Stimulated activated CD4-positive, alpha-beta T cell treated with anti-CD3 and anti-CD28 coated beads, TNF-alpha, amount 100 ng/mL, for 24 hours (primary cell): ENCODE data around the gene CHIT1.
"Not testable (repeated sequence)": the region's sequence is repeated elsewhere in the genome, so short reads cannot be mapped to it uniquely, and the experiment has no call there.

Experiments
- DNase-seq, 3 experiments: peaks; one replicate each; pipeline ENCODE4 v3.0.0-alpha.2; 2020; ENCODE audit warnings: low read depth in 3 of 3

CHIT1 gene

DNA sequence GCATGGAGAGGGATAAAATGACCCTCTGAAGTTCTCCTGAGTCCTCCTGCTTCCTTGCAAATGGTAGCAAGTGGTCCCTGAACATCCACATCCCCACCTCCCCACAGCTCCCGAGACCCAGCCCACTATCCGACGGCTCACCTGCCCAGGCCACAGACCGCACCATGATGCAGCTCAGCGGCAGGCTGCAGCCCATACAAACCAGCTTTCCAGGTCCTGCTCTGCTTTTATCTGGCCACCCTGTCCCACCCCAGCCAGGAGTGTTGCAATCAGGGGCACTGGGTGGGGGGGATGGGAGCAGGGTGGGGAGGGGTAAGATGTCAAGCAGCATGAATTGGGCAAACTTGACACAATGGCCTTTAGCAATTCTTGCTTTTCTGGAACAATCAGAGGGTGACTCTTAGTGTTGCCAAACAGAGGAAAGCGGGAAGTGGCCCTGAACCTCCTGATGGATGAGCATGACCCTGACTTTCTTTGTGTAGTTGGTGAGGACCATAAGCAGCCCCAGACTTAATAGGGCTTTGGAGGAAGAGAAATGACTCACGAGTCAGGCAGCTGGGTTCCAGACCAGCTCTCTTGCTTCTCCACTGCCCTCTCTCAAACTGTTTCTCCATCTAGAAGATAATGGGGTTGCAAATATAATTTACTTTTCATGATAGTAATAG is at the start of gene CHIT1:
Gene CHIT1, minus strand, starts transcription at position 203 of the 665 bp plus-strand sequence. Its CDS starts 37 bp downstream, at position 166.
- DNase-seq = no peak

DNA sequence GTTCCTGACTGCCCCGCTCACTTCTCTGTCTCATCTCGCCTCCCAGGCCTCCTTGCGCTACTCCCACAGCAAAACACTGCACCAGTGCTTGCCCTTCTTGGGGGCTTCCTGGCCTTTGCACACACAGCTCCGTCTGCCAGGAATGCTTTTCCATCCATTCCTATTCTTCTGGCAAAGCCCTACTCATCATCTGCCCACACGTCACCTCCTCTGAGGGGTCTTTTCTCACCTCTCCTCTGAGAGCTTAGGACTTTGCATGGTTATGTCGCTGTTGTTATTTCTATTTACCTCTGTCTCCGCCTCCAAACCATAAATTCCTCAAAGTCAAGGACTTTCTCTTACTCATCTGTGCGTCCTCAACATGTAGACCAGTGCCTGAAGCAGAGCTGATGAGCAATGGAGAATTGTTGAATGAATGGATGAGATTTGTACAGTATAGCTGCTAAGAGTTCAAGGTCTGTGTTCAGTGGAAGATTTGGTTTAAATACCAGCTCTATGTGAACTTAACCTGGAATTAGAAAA is 49.5 kb upstream of the CHIT1 start:
- no peak for DNase-seq

DNA sequence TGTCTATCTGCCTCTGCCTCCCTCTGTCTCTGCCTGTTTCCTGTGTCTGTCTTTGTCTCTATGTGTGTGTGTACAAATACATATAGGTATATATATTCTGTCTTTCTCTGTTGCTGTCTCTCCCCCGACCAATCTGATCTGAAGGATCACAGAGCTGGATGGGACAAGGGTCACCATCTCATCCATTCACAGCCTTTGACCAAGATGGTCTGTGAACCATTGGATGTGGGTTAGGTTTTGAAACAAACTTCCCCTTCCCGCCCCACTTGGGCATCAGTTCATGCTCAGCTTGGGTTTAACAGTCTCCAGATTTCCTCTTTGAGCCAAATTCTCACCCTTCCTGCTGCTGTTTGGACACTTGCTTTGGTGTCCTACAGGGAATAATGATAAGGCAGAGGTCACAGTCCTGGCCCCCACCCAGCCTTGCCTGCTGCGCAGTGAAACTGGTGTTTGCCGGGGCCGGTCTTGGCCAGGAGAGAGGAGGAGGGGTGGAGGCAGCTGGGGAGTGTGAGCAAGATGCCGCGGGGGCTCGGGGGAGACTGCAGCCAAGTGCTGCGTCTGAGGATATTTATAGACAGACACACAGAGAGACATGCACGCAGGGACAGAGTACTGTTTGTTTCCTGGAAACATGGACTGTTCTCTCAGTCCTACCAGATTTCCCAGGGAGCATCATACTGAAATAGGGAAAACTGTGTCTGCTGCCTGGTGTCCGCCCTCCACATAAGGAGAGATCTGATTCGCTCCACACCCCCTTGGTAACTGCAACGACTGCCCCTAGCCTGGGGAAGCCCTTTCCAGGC is 48.8 kb upstream of the CHIT1 start:
- no peak for DNase-seq

- no peak for DNase-seq
These were observed 47.6 kb upstream of the CHIT1 start for GRCh38 chr1:203276916-203277545.

DNA sequence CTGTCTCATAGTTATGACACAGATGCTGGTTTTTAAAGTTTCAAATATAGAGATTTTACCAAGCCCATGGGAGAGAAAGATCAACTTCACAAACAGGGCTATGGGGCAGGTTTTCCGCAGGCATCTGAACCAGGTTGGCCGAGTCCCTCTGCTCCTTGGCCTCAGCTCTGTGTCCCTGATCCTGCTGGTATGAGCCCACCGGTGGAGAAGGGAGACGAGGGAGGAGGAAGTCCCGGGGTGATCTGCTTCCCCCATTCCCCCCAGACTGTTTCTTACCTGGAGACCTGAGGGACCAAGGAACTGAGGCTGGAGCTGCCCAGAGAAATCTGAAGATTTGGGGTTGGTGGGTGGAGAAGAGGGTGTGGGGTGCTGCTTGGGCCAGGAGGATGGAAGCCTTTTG is 46.9 kb upstream of the CHIT1 start:
- no peak for DNase-seq

- DNase-seq = no peak
These were observed 46.3 kb upstream of the CHIT1 start for GRCh38 chr1:203275656-203276272.

DNA sequence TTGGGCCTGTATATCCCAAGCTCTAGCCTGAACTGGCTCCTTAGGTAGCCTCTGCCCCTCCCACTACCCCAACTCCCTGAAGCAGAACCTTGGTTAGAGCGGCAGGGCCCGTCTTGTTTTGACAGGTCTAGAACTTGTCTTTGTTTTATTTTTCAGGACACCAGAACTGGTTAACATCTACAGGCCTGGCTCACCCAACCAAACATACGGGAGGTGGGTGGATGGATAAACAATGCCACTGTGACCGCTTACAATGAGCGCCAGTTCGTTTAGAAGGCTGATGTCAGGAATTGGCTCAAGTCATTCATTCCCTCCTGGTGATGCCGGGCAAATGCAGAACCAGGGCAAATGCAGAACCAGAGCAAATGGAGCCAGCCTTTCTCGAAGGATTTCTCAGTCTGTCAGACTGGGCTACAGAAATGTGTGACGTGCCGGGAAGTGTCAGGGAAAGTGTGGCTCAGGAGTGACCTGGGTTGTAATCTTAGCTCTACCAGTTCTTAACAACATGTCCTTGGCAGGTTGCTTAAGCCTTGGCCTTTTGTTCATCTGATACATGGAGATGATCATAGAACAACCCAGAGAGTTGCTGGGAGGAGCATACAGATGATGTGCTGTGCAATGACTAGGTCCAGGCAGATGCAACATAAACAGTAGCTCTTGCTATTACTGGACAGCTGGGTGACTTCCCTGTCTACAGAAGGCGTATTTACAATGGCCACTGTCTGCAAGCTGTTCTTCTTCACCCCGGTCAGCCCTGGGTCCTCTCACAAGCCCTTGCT is 45.3 kb upstream of the CHIT1 start:
- no peak for DNase-seq

DNA sequence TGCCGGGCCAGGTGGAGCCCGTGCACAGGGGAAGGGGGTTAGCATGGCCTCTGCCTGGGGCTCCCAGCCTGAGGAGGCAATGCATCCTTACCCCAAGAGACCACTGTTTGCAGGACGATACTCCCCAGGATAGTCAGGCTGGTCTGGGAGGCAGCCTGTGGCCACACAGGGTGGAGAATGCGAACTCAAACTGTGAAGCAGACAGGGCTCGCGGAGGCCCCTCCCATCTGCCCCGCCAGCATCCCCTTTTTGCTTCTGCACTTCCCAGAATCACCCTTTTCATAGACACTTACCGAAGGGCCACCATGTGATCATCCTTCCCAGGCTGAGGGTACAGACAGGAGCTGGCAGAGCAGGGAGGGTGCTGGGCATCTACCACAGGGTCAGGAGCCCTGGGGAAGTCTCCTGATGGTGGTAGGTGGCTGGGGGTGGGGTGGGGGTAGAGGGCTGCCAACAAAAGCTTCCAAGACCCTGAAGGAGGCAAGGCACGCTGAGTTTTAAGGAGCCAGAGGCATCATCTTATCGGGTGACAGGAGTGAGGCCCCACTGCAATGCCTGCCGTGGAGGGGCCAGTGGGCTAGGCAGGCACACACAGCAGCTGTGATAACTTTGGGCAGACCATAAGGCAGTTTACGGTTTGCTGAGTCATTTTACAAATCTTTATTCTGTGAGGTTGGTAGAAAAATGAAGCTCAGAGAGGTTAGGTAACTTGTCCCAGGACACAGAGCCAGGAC is 44.6 kb upstream of the CHIT1 start:
- no peak for DNase-seq

- peak; percentile 85 to 92 (median 89) for DNase-seq
These were observed 43.9 kb upstream of the CHIT1 start for GRCh38 chr1:203273206-203273868.

GRCh38 chr1:203272633-203273205 is 43.2 kb upstream of the CHIT1 start:
- DNase-seq = no peak

DNA sequence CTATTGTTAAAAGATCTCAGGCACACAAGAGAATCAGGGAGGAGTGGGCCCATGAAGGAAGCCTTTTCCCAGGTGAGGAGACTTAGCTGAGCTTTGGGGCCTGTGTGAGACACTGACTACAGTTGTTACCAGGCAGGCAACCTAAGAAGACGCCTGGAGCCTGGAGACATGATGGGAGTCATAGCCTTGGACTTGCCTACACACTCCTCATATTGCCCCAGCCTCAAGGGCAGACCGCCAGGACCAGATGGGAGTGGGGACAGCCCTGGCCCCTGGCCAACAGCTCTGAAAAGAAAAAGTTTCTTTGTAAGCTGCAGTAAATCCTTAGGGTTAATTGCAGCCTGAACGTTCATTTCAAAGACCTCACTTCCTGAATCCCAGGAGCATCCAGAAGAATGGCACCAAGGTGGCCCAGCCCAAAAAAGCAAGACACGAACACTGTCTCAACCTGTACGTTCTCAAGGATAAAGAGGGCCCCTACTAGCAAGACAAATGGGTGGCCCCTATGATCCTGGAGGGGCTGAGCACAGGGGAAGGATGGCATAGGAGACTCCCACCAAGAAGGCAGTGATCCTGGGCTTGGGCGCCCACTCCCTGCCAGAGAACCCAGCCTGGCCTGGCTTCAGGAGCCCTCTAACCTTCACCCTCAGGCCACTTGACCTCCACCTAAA is 42.6 kb upstream of the CHIT1 start:
- DNase-seq = no peak

DNA sequence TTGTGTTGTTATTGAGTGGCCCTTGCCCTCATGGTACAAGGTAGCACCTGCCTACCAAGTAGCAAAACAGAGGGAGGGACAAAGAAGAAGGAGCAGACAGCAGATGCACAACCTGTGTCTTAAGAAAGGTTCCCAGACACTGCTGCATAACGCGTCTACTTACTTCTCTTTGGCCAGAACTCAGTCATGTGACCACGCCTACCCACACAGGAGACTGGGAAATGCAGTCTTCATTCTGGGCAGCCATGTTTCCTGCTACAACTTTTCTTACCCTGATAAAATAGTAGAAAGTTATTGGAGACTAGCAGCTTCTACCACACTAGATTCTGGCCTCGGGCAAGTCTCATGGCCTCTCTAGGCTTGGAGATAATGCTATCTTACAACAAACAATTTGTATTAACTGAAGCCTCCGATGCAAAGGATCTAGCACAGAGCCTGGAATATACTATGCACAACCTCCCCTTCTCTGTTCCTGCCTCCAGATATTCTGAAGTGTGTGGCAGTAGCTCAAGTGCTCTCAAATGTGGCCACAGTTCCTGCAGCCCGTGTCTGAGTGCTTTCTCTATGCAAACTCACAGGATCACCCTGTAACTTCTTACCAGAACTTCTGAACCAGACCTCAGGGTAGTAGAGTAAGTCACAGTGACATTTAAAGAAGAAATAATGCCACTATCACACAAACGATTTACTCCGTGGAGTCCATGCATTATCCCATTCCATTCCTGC is 41.7 kb upstream of the CHIT1 start:
- DNase-seq = peak in 2 of 3 experiments; percentile 55 to 63

DNA sequence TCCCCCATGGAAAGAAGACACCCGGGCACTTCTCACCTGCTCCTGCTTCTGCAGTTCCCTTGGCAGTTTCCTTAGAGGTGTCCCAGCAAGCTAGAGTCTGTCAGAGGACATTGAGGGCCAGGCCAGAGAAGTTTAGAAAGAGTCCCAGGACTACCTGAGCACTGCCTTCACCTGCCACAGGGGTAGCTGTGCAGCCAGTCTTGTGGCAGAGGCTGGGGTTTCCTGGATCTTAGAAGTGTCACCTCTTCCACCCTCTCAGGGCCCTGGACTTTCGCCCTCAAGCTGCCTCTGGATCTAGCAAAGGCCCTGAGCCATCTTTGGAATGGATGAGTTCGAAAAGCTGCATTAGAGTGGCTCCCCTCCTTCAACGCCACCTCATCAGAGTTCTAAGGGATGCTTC is 41.0 kb upstream of the CHIT1 start:
- no peak for DNase-seq

- DNase-seq = no peak
These were observed 40.2 kb upstream of the CHIT1 start for GRCh38 chr1:203269654-203270020.

DNA sequence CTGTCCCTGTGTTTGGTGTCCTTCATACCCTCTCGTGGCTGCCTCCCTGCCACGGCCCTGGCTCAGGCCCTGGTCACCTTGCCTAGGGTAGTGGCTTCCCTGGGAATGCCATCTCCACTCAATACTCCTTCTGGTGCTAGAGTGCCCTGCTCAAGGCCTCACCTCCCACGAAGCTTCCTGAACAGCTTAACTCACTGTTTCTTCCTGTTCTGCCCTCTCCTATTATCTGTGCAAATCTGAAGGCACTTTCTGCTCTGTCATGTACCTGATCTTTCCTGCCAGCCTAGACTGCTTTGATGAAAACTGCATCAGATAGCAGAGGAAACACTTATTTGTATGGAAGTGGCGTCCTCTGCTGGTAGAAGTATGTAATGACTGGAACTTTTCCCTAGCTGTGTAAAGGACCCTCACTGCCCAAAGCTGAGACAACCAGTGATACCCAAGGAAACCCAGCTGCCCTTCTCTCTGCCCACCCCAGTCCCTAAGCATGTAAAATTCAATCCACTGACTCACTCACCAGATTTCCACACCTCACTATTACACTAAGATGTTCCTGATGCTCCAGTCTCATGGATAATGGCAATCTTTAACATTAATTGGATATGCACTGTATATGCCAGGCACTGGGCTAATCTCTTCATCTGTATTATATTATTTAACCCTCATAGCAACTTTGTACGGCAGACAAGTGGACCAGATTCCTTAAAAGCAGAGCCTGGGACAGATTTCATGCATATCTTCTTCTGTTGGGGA is 39.6 kb upstream of the CHIT1 start:
- DNase-seq = no peak

GRCh38 chr1:203267912-203268311 is 38.4 kb upstream of the CHIT1 start:
- no peak for DNase-seq

DNA sequence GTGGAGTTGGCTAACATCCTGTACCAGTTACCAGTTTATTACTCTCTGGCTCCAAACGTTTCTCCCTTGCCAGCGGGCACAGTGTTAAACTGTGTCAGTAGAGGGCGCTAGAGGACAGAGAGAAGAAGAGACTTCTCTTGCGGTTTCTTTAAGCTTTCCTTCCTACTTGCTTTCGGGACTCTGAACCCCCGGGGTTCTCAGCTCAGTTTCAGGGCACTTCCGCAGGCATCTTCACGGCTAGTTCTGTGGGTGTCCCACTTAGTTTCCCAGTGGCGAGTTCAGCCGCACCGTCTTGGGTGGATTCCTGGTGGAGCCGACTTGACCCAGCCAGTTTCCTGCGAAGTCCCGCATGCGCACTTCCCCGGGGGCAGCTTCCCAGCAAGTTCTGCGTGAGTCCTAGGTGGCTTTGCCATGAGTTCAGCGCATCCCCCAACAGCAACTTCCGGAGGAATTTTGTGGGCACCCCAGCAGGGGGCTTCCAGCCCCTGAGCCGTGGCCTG is 37.9 kb upstream of the CHIT1 start:
- peak; percentile 55 to 77 (median 74) for DNase-seq

DNA sequence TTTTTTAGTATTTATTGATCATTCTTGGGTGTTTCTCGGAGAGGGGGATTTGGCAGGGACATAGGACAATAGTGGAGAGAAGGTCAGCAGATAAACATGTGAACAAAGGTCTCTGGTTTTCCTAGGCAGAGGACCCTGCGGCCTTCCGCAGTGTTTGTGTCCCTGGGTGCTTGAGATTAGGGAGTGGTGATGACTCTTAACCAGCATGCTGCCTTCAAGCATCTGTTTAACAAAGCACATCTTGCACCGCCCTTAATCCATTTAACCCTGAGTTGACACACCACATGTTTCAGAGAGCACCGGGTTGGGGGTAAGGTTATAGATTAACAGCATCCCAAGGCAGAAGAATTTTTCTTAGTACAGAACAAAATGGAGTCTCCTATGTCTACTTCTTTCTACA is 36.7 kb upstream of the CHIT1 start:
- not testable (repeated sequence) for DNase-seq
